IPS DF 6.9 (cell line): ENCODE measurements around the gene DYNLRB2.

Experiments
- DNase-seq: peaks from one replicate; pipeline ENCODE4 v3.0.0-alpha.2; 2013; ENCODE audit warnings: low read depth, low spot score
- H3K27ac ChIP-seq: one replicate; pipeline ENCODE4 v1.5.1; 2013; ENCODE audit warnings: low read length, control low read depth
- H3K27me3 ChIP-seq: 2 replicates; pipeline ENCODE4 v1.6.1; 2013; ENCODE audit warnings: mild to moderate bottlenecking, low read length; ENCODE audit not compliant: control insufficient read depth, insufficient read depth
- H3K36me3 ChIP-seq: 2 replicates; pipeline ENCODE4 v1.6.1; 2013; ENCODE audit warnings: low read length; ENCODE audit not compliant: control insufficient read depth, insufficient read depth
- H3K4me1 ChIP-seq: 2 replicates; pipeline ENCODE4 v1.6.1; 2013; ENCODE audit warnings: low read length; ENCODE audit not compliant: control insufficient read depth, insufficient read depth
- H3K4me3 ChIP-seq: 2 replicates; pipeline ENCODE4 v1.5.1; 2013; ENCODE audit warnings: mild to moderate bottlenecking, low read length
- H3K9me3 ChIP-seq: 2 replicates; pipeline ENCODE4 v1.6.1; 2013; ENCODE audit warnings: low read length, inconsistent platforms; ENCODE audit not compliant: control insufficient read depth, insufficient read depth
- WGBS: extraction: QIAGEN DNeasy Blood & Tissue Kit; methylation state at CpG from one replicate; pipeline ENCODE4 v1.1.7; 2013; ENCODE audit warnings: mixed read lengths, missing lambda C conversion rate; ENCODE audit not compliant: insufficient read length, insufficient coverage; 5-methylcytosine and 5-hydroxymethylcytosine counted together

The DYNLRB2 gene

GRCh38 chr16:80576343-80576912 lies 35.6 kb downstream of the DYNLRB2 start:
- Histone ChIP-seq H3K4me1 (no peaks in the 10 kb centered on the region), H3K27me3 (no peaks in the 10 kb centered on the region), H3K4me3 (no peak overlapping the region), H3K9me3 (no peaks in the 10 kb centered on the region; the same call in 1 of the 2 replicates), H3K36me3 (no peaks in the 10 kb centered on the region), H3K27ac (no peak overlapping the region)
- no peak for DNase-seq
- WGBS: no CpG with 5 or more reads among the region's 1 CpG

GRCh38 chr16:80577485-80578280 lies 36.9 kb downstream of the DYNLRB2 start:
- Histone ChIP-seq H3K9me3 (no peaks in the 10 kb centered on the region; the same call in 1 of the 2 replicates), H3K36me3 (no peaks in the 10 kb centered on the region), H3K27ac (no peak overlapping the region), H3K27me3 (no peaks in the 10 kb centered on the region), H3K4me1 (no peaks in the 10 kb centered on the region), H3K4me3 (no peak overlapping the region)
- no CpG with 5 or more reads among the region's 11 CpGs for WGBS
- DNase-seq: no peak

- Histone ChIP-seq H3K36me3 (no peaks in the 10 kb centered on the region), H3K4me1 (no peaks in the 10 kb centered on the region), H3K4me3 (no peak overlapping the region), H3K27ac (no peak overlapping the region), H3K27me3 (no peaks in the 10 kb centered on the region), H3K9me3 (no peaks in the 10 kb centered on the region; the same call in 1 of the 2 replicates)
- DNase-seq: no peak
- WGBS: no CpG with 5 or more reads among the region's 10 CpGs
Measured at GRCh38 chr16:80580109-80580832, 39.5 kb downstream of the DYNLRB2 start.

GRCh38 chr16:80583466-80583865 lies 42.7 kb downstream of the DYNLRB2 start:
- no peak for DNase-seq
- Histone ChIP-seq H3K9me3 (no peaks in the 10 kb centered on the region; the same call in 1 of the 2 replicates), H3K4me3 (no peak overlapping the region), H3K27ac (no peak overlapping the region), H3K36me3 (no peaks in the 10 kb centered on the region), H3K4me1 (no peaks in the 10 kb centered on the region), H3K27me3 (no peaks in the 10 kb centered on the region)
- no CpG with 5 or more reads among the region's 3 CpGs for WGBS

GRCh38 chr16:80585764-80586163 lies 45.0 kb downstream of the DYNLRB2 start:
- Histone ChIP-seq H3K27me3 (no peaks in the 10 kb centered on the region), H3K4me1 (no peaks in the 10 kb centered on the region), H3K9me3 (no peaks in the 10 kb centered on the region; the same call in 1 of the 2 replicates), H3K36me3 (no peaks in the 10 kb centered on the region), H3K4me3 (no peak overlapping the region), H3K27ac (no peak overlapping the region)
- DNase-seq: no peak
- no CpG with 5 or more reads among the region's 4 CpGs for WGBS

- DNase-seq: no peak
- H3K36me3 ChIP-seq: no peaks in the 10 kb centered on the region
- H3K4me3 ChIP-seq: no peak overlapping the region
- no peaks in the 10 kb centered on the region for H3K4me1 ChIP-seq
- no peaks in the 10 kb centered on the region; the same call in 1 of the 2 replicates for H3K9me3 ChIP-seq
- no peak overlapping the region for H3K27ac ChIP-seq
- no peaks in the 10 kb centered on the region for H3K27me3 ChIP-seq
Measured at GRCh38 chr16:80586476-80586875, 45.7 kb downstream of the DYNLRB2 start.

- no CpG with 5 or more reads among the region's 4 CpGs for WGBS
- Histone ChIP-seq H3K4me1 (no peaks in the 10 kb centered on the region), H3K36me3 (no peaks in the 10 kb centered on the region), H3K9me3 (no peaks in the 10 kb centered on the region; the same call in 1 of the 2 replicates), H3K27me3 (no peaks in the 10 kb centered on the region), H3K27ac (no peak overlapping the region), H3K4me3 (no peak overlapping the region)
- DNase-seq: no peak
Measured at GRCh38 chr16:80587071-80587470, 46.3 kb downstream of the DYNLRB2 start.

GRCh38 chr16:80591071-80591915 lies 50.5 kb downstream of the DYNLRB2 start:
- Histone ChIP-seq H3K9me3 (no peaks in the 10 kb centered on the region; the same call in 1 of the 2 replicates), H3K4me1 (no peaks in the 10 kb centered on the region), H3K4me3 (no peak overlapping the region), H3K27me3 (no peaks in the 10 kb centered on the region), H3K27ac (no peak overlapping the region), H3K36me3 (no peaks in the 10 kb centered on the region)
- DNase-seq: no peak
- WGBS: no CpG with 5 or more reads among the region's 7 CpGs

- Histone ChIP-seq H3K4me1 (no peaks in the 10 kb centered on the region), H3K27ac (no peak overlapping the region)
- WGBS: no CpG with 5 or more reads among the region's 2 CpGs
Measured at GRCh38 chr16:80592273-80592672, 51.5 kb downstream of the DYNLRB2 start.

GRCh38 chr16:80594756-80595155 lies 54.0 kb downstream of the DYNLRB2 start:
- Histone ChIP-seq H3K27ac (no peak overlapping the region), H3K4me3 (no peak overlapping the region), H3K9me3 (no peaks in the 10 kb centered on the region; the same call in 1 of the 2 replicates), H3K36me3 (no peaks in the 10 kb centered on the region), H3K27me3 (no peaks in the 10 kb centered on the region), H3K4me1 (no peaks in the 10 kb centered on the region)
- DNase-seq: no peak

More at GRCh38 chr16:80592273-80592672, 51.5 kb downstream of the DYNLRB2 start:
- DNase-seq: no peak
- no peak overlapping the region for H3K4me3 ChIP-seq
- H3K36me3 ChIP-seq: no peaks in the 10 kb centered on the region
- no peaks in the 10 kb centered on the region for H3K27me3 ChIP-seq
- H3K9me3 ChIP-seq: no peaks in the 10 kb centered on the region; the same call in 1 of the 2 replicates
